Ishikawa (cell line): ENCODE measurements around the gene CACNA1E.

Experiments
- CEBPB ChIP-seq: IDR thresholded peaks from 2 replicates; pipeline ENCODE4 v1.6.1; 2012
- CREB1 ChIP-seq: IDR thresholded peaks from 2 replicates; pipeline ENCODE4 v1.6.1; 2012; ENCODE audit warnings: low read depth
- EGR1 ChIP-seq: IDR thresholded peaks from 2 replicates; pipeline ENCODE4 v1.6.1; 2012
- EP300 ChIP-seq: IDR thresholded peaks from 2 replicates; pipeline ENCODE4 v1.6.1; 2012; ENCODE audit warnings: borderline replicate concordance
- FOXM1 ChIP-seq: IDR thresholded peaks from 2 replicates; pipeline ENCODE4 v1.6.1; 2012; ENCODE audit warnings: low read depth, borderline replicate concordance
- MAX ChIP-seq: IDR thresholded peaks from 2 replicates; pipeline ENCODE4 v1.6.1; 2012
- NFIC ChIP-seq: IDR thresholded peaks from 2 replicates; pipeline ENCODE4 v1.6.1; 2012
- RAD21 ChIP-seq: IDR thresholded peaks from 2 replicates; pipeline ENCODE4 v1.6.1; 2012; ENCODE audit warnings: low read depth
- REST ChIP-seq: IDR thresholded peaks from 2 replicates; pipeline ENCODE4 v1.6.1; 2012; ENCODE audit warnings: low read depth, mild to moderate bottlenecking
- TAF1 ChIP-seq: IDR thresholded peaks from 2 replicates; pipeline ENCODE4 v1.6.1; 2012; ENCODE audit warnings: low read depth, mild to moderate bottlenecking
- TCF12 ChIP-seq: IDR thresholded peaks from 2 replicates; pipeline ENCODE4 v1.6.1; 2012; ENCODE audit warnings: low read depth
- TEAD4 ChIP-seq: IDR thresholded peaks from 2 replicates; pipeline ENCODE4 v1.6.1; 2012
- USF1 ChIP-seq: IDR thresholded peaks from 2 replicates; pipeline ENCODE4 v1.6.1; 2012
- YY1 ChIP-seq: IDR thresholded peaks from 2 replicates; pipeline ENCODE4 v1.6.1; 2012; ENCODE audit warnings: low read depth
- ZBTB7A ChIP-seq: IDR thresholded peaks from 2 replicates; pipeline ENCODE4 v1.6.1; 2012; ENCODE audit warnings: low read depth

The CACNA1E gene

GRCh38 chr1:181531441-181531840 lies 48.1 kb downstream of the CACNA1E start:
- no peak for TF ChIP-seq RAD21
- no peak for TF ChIP-seq FOXM1
- no peak for TF ChIP-seq YY1
- no peak for TF ChIP-seq NFIC
- no peak for TF ChIP-seq CREB1
- TF ChIP-seq TEAD4: no peak
- TF ChIP-seq CEBPB: no peak

GRCh38 chr1:181531951-181532600 lies 48.8 kb downstream of the CACNA1E start:
- TF ChIP-seq NFIC (no peak), TCF12 (no peak), USF1 (no peak), ZBTB7A (no peak), EP300 (no peak), REST (no peak), FOXM1 (no peak), RAD21 (no peak), CEBPB (no peak), TAF1 (no peak), EGR1 (no peak), TEAD4 (no peak), CREB1 (no peak), YY1 (no peak), MAX (no peak)

- TF ChIP-seq CREB1 (no peak), TEAD4 (no peak), RAD21 (no peak), MAX (no peak), TCF12 (no peak), REST (no peak), YY1 (no peak), FOXM1 (no peak), ZBTB7A (no peak), EP300 (no peak), NFIC (no peak)
These were observed 55.5 kb downstream of the CACNA1E start for GRCh38 chr1:181538836-181539235.

GRCh38 chr1:181541458-181541857 lies 58.1 kb downstream of the CACNA1E start:
- TF ChIP-seq EP300: no peak
- TF ChIP-seq TEAD4: no peak
- no peak for TF ChIP-seq EGR1
- no peak for TF ChIP-seq TAF1
- no peak for TF ChIP-seq FOXM1

- TF ChIP-seq TCF12 (no peak), MAX (no peak), YY1 (no peak), CEBPB (no peak), USF1 (no peak), REST (no peak), EP300 (no peak), TEAD4 (no peak), FOXM1 (no peak)
These were observed 58.6 kb downstream of the CACNA1E start for GRCh38 chr1:181541947-181542346.
